AG10803 (cell line): ENCODE results near the gene PLA2R1.

Experiments used
- DNase-seq: peaks from one replicate; pipeline ENCODE4 v3.0.0; 2010; ENCODE audit warnings: low read depth
- H3K4me3 ChIP-seq: 2 replicates; pipeline ENCODE4 v1.5.1; 2011; ENCODE audit warnings: mild to moderate bottlenecking, low read length, control low read depth
- CTCF ChIP-seq: conservative IDR thresholded peaks from 2 replicates; pipeline ENCODE4 v1.5.1; 2011; ENCODE audit warnings: mild to moderate bottlenecking, low read length, control low read depth, inconsistent platforms

PLA2R1 gene

GRCh38 chr2:159959136-159959535 is 103.3 kb downstream of the PLA2R1 start:
- no peak for DNase-seq
- no peak overlapping the region for H3K4me3 ChIP-seq
- TF ChIP-seq CTCF = no peak

- no peak for DNase-seq
- H3K4me3 ChIP-seq = no peak overlapping the region
- no peak for TF ChIP-seq CTCF
Measured at GRCh38 chr2:159953136-159953823, 109.1 kb downstream of the PLA2R1 start.

- DNase-seq = peak; percentile 81
- H3K4me3 ChIP-seq = no peak overlapping the region
- TF ChIP-seq CTCF = no peak
Measured at GRCh38 chr2:159946326-159946999, 116.0 kb downstream of the PLA2R1 start.

GRCh38 chr2:159944874-159945273 is 117.5 kb downstream of the PLA2R1 start:
- TF ChIP-seq CTCF = no peak
- no peak overlapping the region for H3K4me3 ChIP-seq
- no peak for DNase-seq

GRCh38 chr2:159942146-159942545 is 120.3 kb downstream of the PLA2R1 start:
- no peak overlapping the region for H3K4me3 ChIP-seq
- peak; percentile 19 for DNase-seq
- TF ChIP-seq CTCF = no peak

GRCh38 chr2:159941729-159942128 is 120.7 kb downstream of the PLA2R1 start:
- DNase-seq = no peak
- TF ChIP-seq CTCF = no peak
- no peak overlapping the region for H3K4me3 ChIP-seq

GRCh38 chr2:159939946-159940345 is 122.5 kb downstream of the PLA2R1 start:
- no peak overlapping the region for H3K4me3 ChIP-seq
- peak; percentile 33 for TF ChIP-seq CTCF
- peak; percentile 26 for DNase-seq
